Hematopoietic multipotent progenitor cell (in vitro differentiated cells): ENCODE results near the gene GRP. TPM values are rescaled to one million over a fixed set of nuclear protein-coding genes. Genes with fewer than 3 reads are reported as not detected.
A peak's percentile ranks its signal among the peaks of the same experiment; 100 is the strongest.

Experiments used
- DNase-seq, 3 donors: peaks; one replicate each; pipeline ENCODE4 v3.0.0-alpha.2; 2011 to 2015; ENCODE audit warnings: low read depth in 2 of 3, low spot score in 2 of 3
- total RNA-seq: library from RNA; depleted of rRNA; stranded (reverse); fragments of >200 nt; gene quantifications from one replicate; pipeline ENCODE4 v1.2.3, GENCODE V29; 2012

The GRP gene
- total RNA-seq, 1 donor, result not detected

DNA sequence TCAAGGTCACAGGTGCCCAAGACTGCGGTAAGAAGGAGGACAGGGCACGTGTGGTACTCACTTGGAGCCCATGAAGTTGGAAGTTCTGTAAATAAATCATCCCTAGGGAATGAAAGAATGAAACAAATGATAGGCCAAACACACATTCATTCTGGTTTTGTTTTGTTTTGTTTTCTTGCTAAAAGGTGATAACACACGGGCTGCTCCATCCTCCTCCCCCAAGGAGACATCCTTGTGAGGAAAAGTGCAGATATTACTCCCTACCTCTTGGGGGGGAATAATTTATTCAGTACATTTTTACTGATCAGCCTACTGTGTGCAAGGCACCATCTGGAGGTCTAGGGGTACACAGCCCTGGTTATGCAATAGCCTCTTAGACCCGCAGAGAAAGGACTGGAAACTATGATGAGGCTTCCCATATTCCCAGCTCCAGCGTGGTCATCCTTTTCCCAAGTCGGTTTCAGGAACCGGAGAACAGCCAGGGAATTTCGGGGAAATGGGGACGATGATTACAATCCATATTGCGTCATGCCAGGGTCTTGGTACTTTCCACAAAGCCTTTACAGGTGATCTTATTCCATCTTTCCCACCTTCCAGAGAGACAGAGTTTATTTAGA, 47.0 kb downstream of the GRP start:
- DNase-seq, result no peak

DNA sequence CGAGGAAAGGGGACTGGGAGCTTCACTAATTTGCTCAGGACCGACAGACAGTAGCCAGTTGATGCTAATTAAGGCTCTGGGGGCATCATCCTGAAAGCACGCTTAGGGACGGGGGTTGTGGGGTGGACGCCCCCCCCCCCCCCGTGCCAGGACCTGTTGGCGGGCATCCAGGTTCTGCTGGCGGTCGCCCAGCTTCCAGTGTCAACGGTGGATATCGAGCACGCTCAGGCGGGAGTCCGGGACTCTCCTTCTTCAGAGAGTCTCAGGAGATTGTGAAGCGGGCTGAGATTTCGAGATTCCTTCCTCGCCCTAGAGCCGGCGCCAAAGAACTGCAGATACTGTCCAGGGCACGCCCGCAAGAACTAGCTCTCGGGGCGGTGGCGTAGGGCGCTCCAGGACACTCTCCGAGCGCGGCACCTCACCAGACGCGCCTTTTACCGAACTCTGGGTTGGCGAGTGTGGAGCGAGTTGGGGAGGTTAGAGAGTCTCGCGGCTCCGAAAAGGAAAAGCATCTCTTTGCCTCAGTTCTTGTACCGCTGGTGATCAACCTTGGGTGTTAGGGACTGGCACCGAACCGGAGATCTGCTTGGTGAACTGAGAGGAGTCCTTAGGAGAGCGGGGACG, 47.7 kb downstream of the GRP start:
- DNase-seq, result no peak

DNA sequence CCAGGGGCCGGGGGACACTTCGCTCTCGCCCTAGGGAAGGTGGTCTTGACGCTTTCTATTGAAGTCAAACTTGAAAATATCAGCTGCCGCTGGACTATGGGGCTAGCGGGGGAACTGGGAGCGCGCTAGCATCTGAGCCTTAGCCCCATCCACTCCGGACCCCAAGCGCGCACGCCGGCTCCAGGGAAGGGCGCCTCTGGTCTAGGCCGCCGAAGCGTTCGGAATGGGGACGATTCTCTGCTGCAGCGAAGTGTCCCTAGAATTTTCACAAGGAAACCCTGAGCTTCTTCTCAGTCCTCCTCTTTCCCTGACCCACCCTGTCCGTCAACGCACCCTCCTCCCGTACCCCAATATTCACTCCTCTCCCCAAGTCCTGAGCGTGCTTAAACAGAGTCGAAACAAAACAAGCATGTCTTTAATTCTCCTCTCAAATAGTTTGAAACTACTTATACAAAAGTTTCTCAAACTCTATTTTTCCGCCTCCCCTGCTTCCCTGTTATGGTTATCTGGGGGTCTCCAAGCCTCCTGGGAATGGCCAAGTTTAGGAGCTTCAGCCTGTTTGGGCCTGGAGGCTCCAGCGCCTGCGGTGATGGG, 48.3 kb downstream of the GRP start:
- no peak for DNase-seq

DNA sequence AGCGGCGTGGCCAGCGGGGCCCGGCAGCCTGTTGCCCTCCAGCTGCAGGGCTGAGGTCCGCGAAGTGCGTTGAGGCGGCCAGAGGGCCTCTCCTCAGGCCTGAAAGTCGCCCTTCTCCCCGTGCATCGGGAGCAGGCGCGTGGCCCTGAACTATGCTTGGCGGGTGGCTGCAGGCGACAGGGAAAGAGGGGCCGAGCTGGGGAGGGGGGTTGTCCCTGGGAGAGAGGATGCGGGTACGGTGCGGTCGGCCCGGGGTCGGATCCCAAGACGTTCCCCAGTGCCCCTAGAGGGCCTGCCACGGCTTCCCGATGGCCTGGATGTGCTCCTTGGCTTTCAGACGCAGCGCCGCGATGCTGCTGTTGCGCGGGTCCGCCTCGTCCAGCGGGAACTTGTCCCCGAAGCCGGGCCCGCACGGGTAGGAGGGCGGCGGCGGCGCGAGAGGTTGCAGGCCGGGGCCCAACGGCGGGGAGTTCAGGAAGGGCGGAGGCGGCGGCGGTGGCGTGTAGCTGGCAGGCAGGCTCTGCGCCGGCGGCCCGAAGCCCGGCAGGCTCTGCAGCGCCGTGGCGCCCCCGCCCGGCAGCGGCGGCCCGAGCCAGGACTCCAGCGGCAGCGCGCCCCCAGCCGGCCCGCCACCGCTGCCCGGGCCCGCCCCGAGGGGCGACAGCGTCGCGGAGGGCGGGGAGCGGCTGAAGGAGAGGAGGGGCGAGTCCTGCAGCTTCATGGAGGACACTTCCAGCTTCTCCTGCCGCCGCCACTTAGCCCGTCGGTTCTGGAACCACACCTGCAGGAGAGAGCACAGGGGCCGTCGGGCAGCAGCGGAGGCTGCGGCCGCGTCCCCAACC, 49.0 kb downstream of the GRP start:
- peak in 2 of 3 donors; percentile 60 to 73 for DNase-seq

DNA sequence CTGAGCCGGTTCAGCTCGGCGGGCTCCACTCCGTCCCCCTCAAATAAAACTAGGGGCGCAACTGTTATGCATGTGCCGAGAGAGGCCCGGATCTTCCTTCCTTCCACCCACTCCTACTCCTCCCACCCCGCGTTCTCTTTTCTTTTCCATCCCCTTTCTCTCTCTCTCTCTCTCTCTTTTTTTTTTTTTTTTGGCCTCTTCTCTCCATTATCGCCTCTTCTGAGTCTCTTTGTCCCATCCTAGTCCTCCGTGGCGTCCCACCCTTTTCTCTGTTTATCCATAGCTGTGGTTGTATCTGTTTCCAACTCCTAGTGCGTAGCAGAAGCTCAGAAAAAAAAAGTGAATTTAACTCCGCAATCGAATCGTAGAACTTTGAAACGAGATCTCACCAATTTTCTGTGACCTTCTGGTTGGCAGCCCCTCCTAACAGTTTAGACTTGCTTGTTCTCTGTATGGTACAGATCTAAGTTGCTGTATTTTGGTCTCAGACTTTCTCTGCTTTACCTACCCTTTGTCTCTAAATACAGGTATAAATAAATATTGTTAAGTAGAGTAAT, 49.7 kb downstream of the GRP start:
- DNase-seq, result no peak

DNA sequence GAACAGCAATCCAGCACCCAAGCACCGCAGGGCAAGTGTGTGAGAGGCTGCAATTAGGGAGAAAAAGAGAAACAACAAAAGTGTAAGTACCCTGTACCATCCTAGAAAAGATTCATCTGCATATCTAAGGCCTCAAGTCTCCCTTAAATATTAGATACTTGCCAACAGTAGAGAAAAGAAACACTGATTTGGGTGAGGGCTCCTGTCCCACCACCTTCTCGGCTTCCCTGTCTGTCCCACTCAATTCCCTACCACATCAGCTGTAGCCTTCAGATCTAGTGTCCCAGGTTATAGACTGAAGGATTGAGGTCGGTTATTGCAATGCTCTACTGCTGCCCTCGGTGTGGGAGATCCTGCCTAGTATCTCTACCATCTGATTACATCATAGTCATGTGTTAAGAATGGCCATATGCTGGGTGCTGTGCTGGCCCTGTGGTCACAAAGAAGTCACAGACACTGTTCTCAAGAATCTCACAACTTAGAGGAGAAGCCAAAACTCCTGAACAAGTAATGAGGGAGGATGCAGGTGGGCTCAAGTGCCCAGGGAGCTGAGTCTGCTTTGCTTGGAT, 50.8 kb downstream of the GRP start:
- DNase-seq, result no peak

DNA sequence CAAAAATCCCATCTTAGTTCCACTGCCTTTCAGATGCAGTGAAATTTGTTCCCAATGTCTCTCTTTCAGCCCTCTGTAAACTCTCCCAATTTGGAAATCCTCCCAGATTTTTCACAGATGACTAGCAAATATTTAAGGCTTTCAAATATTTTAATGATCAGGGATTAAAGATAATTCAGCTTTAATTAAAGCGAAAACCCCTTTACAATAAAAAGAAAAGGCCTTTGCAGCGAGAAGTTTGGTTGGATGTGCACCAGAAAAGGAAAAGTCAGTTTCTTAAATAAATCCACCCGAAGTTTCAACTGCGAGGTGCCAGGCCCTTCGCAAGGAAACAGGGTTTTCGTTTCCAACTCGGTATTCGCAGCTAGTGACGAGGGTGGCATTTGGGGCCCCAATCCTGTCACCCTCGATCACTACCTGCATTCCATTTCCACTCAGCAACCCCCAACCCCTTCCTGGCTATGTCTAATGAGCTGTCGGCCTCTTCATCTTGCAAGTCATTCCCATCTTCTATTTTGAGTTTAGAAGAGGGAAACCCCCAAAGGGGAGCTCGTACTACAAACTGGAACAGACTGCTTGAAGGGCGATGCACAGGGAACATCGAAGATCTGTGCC, 51.8 kb downstream of the GRP start:
- DNase-seq, result no peak

DNA sequence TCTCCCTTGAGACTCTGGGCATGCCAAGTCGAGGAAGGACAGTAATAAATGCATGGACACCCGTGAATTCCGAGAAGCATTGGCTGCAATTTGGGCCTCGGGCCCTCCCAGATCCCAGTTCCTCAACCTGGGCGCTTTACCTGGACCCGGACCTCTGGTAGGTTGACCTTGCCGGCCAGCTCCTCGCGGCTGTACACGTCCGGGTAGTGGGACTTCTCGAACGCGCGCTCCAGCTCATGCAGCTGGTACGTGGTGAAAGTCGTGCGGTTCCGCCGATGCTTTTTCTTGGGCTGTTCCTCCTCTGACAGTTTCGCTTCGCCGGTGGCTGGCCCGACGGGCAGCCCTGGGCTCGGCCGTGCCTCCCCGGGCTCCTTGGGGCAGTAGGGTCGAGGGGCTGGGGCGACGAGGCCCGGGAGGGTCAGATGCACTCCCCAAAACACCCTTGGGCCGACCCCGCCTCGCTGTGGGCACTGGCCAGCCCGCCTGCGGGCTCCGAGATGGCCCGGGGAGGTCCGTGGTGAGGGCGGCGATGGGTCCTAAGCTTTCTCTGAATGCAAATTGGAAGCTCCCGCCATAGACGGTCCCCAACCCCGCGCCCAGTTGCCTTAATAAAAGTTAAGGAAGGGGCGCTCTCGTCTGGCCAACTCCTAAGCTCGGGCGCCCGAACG, 52.4 kb downstream of the GRP start:
- DNase-seq, result no peak

DNA sequence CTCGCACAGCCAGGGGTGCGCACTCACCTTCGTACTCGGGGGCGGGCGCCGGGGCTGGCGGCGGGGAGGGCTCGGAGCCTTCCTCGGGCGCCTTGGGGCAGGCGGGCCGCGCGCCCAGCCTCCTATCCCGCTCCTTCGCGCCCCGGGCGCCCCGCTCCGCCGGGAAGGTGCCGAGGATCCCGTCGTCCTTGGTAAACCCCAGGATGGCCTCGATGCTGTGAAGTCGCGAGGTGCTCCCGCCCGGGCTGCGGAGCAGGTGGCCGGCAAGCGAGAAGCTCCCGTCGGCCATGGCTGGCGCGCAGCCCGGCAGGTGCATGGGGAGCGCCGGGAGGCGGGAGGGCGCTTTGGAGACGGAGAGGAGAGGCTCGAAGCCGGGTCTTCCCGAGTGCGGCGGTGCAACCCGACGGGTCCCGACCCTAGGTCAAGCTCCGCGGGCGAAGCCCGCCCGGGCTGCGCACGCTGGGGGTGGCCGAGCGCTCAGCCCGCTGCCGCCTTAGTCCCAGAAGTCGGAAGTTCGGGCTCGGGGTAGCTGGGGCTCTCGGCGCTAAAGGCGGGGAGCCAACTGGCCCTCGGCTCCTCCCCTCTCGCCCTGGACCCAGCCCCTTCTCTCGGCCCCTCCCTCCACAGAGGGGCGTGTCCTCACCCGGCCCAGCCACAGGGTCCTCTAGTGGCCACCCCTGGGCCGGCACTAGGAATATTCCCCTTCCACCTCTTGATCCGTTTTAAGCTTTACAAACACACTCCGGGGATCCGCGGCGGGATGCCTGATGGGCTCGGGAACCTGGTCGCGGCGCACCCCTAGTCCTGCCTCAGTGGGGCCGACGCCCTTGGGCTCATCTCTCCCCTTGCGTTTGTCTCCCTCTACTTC, 53.2 kb downstream of the GRP start, which contains the start of gene RAX:
TSS of gene RAX (minus strand) at position 564 of the 868 bp plus-strand sequence. CDS start at position 316, 248 bp downstream.
- DNase-seq, result peak in 2 of 3 donors; percentile 70 to 71

DNA sequence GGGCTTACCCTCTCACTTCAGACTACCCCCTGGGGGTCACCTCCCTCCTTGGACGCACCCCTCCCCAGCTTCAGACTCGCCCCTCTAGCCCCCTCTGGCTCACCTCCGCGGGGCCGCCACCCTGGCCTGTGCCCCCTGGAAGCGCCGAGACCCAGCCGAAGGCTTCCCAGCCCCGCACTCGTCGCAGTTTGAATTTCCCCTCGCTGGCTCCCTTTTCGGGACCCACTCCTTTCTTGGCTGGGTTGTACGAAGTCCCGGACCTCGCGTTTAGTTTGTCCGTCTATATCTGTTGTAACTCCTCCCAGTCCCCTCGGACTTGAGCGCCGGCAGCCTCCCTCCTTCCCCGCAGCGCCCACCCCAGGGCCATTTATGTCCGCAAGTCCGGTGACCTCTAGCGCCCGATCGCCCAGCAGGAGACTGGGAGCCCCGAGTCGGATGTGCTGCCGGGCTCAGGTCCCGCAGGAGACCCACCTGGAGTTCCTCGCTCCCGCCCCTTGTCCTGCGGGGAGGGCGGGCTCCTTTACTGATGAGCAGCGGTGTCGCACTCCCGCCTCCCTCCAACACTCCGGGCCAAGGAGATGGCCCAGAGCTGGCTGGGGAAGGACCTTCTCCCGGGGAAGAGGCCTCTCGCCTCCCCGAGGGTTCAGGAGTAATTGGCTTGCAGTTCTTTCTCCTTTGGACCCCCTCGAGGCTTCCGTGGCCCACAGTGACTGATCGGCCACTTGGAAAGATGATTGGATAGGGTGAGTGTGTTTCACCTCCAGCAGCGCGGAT, 54.0 kb downstream of the GRP start:
- no peak for DNase-seq

DNA sequence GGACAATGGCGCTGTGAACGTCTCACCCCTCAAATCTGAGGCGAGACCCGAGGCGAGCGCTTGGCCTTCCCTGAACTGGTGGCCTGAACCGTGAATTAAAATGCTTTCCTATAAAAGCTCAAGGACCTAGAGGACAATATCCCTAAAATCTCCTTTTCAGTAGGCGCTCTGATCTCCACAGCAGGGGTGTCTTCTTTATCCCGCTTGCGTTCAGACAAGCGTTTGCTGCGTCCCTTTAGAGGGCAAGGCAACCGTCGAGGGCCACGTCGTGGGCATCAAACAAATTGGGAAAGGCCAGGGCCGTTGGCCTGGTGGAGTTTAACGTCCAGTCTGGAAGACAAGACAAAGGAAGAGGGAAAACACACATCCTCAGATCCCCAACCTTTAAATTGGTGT, 54.6 kb downstream of the GRP start:
- no peak for DNase-seq

DNA sequence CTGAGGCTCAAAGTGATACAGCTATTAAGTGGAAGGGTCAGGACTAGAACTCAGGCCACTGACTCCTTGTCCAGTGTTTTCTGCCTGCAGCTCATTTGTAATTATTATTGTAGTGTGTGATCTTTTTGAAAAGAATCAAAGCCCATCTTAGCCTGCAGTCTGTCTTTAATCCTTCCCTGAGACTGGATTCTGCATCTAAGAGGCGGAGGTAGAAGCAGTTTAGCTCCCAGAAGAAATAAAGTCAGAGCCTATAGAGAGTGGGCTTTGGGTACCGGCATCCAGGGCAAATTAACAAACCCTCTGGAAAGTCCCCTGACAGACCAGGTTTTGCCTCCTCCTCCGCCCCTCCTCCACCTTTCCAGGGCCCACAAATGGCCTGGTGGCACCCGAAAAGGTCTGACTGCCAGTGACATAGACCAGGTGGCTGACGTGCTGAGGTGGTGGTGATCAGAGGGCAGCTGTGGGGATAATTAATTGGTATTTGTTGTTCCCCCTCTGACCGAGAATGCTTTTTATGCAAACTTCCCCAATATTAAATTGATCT, 55.5 kb downstream of the GRP start:
- DNase-seq, result no peak

DNA sequence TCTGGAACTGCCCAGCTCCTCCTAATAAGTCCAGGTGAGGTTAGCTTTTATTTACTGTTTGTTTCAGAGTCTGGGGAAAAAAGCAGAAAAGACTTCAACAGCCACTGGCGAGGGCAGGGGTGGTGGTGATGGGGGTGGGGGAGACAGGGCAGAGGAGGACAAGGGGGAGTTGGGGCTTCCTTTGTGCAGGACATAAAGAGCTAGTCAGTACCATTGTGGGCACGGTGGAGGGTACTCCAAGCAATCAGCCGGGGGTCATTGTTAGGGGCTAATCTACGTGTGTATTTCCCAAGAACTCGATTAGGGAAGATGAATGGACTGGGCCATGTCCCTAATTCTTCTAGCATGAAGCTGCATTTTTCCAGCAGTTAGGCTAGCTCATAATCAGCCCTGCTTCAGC, 56.1 kb downstream of the GRP start:
- no peak for DNase-seq

DNA sequence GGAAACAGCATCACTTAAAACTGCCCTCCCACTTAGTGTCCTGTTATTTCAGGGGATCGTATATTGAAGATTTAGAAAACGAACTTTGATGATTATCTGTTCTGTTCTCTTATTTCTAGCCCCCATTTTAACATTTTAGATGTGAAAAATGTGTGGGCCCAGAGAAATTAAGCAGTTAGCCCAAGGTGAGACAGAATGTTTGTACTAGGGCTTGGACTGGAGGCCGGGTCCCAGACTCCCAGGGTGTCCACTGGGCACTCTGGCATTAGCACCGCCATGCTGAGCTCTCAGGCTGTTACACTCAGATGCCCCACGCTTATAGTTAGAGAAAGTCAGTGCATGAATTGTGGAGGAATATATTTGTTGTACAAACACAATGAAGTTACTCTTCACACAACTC, 58.8 kb downstream of the GRP start:
- DNase-seq, result no peak

DNA sequence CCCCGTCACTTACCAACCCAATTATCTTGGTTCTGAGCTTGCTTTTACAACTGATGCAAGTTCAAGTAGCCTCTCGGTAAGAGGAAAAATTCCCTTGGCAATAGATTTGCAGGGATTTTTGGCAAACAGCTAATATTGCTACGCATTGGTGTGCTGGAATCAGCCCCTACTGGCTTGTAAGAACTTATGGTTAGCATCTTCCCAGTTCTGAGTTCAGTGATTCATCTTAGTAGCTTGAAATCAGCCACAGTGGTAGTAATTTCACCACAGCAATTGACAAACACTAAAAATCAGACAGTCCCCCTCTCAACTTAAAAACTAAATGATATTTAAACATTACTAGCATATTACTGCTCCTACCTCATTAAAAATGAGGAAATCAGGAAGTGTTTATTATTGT, 59.2 kb downstream of the GRP start:
- no peak for DNase-seq

DNA sequence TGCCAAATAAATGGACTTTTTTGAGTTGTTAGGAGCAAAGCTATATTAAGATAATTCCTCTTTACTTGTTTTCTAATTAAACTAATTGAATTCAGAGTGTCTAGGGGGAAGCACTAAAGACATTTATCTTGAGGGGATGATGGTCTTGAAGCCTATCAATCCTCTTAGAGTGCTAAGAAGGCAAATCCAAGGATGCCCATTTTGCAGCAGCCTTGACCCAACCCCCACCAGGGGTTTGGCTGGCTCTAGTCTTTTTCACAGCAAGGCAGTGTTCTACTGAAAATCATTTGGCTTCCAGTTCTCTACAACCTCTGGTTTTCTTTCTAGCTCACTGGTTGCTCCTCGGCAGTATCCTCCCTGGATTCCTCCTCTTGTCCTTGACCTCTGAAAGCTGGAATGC, 59.8 kb downstream of the GRP start:
- DNase-seq, result no peak
